ENCODE measurements around the gene ANKDD1B. TPM values are rescaled to one million over a fixed set of nuclear protein-coding genes. Genes with fewer than 3 reads are reported as not detected.

ANKDD1B gene
- total and polyA plus RNA-seq, 3 donors from 2014 or later, result 1.2 to 8.1 (median 1.3) TPM

DNA sequence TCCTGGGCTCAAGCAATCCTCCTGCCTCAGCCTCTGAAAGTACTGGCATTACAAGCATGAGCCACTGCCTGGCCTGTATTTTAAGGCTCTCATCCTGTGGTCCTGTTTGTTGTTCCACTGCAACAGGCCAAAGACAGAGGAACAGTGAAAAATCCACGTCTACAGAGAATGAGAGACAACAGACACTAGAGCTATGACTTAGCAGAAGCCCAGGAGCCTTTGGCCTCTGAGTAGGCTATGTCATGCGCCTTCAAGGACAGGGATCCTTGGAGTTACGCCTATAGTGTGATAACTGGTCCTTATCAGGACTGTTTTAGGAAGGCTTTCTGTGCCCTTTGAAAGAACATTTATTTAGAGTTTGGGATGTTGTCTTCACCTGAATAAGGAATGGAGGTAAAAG is 95.5 kb downstream of the ANKDD1B start:
- WGBS, 2 donors, result 37 to 68% methylated on average over 2 to 3 of the region's 3 CpGs
- Histone ChIP-seq H3K4me3 (no peak overlapping the region), H3K27me3 (no peaks in the 10 kb centered on the region), H3K36me3 (ENCODE audit: low read depth, missing control alignments) (no peaks in the 10 kb centered on the region), H3K27ac (no peak overlapping the region), H3K4me1 (no peaks in the 10 kb centered on the region), H3K9me3 (no peaks in the 10 kb centered on the region)
- TF ChIP-seq, protein P1, sequence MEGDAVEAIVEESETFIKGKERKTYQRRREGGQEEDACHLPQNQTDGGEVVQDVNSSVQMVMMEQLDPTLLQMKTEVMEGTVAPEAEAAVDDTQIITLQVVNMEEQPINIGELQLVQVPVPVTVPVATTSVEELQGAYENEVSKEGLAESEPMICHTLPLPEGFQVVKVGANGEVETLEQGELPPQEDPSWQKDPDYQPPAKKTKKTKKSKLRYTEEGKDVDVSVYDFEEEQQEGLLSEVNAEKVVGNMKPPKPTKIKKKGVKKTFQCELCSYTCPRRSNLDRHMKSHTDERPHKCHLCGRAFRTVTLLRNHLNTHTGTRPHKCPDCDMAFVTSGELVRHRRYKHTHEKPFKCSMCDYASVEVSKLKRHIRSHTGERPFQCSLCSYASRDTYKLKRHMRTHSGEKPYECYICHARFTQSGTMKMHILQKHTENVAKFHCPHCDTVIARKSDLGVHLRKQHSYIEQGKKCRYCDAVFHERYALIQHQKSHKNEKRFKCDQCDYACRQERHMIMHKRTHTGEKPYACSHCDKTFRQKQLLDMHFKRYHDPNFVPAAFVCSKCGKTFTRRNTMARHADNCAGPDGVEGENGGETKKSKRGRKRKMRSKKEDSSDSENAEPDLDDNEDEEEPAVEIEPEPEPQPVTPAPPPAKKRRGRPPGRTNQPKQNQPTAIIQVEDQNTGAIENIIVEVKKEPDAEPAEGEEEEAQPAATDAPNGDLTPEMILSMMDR (IDR thresholded peaks at IDR 0.05), result no peak
- TF ChIP-seq POLR2A (IDR thresholded peaks at IDR 0.05), result no peak
- intact Hi-C loops (cut with DNase I; ENCODE audit: low total_unique reads), result no loop called here
- DNase-seq, result peak; percentile 62

DNA sequence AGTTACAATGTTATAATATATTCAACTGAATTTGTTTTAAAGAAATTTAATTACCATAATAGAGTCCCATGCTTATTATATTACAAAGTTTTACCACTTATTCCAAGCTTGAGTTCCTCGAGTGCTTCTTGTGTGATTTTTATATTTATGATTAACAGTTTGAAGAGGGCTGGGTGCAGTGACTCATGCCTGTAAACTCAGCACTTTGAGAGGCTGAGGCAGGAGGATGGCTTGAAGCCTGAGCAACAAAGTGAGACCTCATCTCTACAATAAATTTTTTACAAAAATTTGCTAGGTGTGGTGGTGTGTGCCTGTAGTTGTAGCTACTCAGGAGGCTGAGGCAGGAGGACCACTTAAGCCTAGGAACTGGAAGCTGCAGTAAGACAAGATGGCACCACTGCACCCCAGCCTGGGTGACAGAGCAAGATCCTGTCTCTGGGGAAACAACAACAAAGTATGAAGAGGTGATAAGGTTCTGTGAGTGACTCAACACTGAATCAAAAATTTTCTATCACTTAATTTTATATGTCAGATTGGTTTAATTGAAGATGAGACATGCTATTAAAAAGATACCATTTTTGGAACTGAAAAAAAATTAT is 96.8 kb downstream of the ANKDD1B start:
- Histone ChIP-seq H3K27me3 (no peaks in the 10 kb centered on the region), H3K4me3 (no peak overlapping the region), H3K36me3 (ENCODE audit: low read depth, missing control alignments) (no peaks in the 10 kb centered on the region), H3K4me1 (no peaks in the 10 kb centered on the region), H3K27ac (no peak overlapping the region), H3K9me3 (no peaks in the 10 kb centered on the region)
- no peak for DNase-seq
- TF ChIP-seq, protein P1 (IDR thresholded peaks at IDR 0.05), result no peak
- TF ChIP-seq POLR2A (IDR thresholded peaks at IDR 0.05), result no peak
- WGBS, 2 donors, result 84 to 87% methylated on average over 1 of the region's 1 CpG
- intact Hi-C loops (cut with DNase I; ENCODE audit: low total_unique reads), result no loop called here

DNA sequence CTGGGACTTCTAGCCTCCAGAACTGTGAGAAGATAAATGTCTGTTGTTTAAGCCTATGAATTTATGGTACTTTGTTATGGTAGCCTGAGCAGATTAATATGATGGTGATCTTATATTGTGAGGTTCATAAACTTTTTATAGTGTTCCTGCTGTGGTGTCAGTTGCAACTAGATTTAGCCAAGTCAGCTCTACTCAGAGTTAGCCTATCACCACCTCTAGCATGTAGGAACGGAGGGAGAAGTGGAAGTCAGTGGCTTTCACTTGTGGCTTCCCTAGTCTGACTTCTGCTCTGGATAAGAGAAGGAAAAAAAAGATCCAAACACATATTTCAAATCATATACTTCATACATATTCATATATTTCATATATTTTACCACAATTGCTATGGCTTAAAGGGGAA is 99.4 kb downstream of the ANKDD1B start:
- Histone ChIP-seq H3K27me3 (no peaks in the 10 kb centered on the region), H3K36me3 (ENCODE audit: low read depth, missing control alignments) (no peaks in the 10 kb centered on the region), H3K27ac (no peak overlapping the region), H3K9me3 (no peaks in the 10 kb centered on the region), H3K4me3 (no peak overlapping the region), H3K4me1 (no peaks in the 10 kb centered on the region)
- intact Hi-C loops (cut with DNase I; ENCODE audit: low total_unique reads), result no loop called here
- 75 to 85% methylated on average over 1 of the region's 1 CpG for WGBS, 2 donors
- no peak for DNase-seq
- TF ChIP-seq POLR2A (IDR thresholded peaks at IDR 0.05), result no peak
- TF ChIP-seq, protein P1 (IDR thresholded peaks at IDR 0.05), result no peak

DNA sequence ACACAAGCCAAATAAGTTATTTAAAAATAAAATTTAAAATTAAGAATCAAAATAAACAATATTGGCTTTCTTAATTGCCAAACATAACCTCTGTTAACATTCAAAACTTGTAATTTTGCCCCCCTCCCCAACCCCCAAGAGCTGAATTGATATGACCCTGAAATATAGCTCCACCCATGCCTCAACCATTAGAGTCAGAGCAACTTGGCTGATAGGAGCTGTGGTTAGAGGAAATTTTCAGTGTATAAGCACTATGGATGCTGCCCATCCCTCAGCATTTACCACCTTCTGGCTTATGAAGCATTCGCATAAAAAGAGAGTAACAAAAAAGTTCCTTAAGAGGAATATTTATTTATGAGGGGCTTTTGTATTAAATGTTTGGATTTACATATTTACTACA is 99.9 kb downstream of the ANKDD1B start:
- Histone ChIP-seq H3K27me3 (no peaks in the 10 kb centered on the region), H3K4me1 (no peaks in the 10 kb centered on the region), H3K36me3 (ENCODE audit: low read depth, missing control alignments) (no peaks in the 10 kb centered on the region), H3K9me3 (no peaks in the 10 kb centered on the region), H3K27ac (no peak overlapping the region), H3K4me3 (no peak overlapping the region)
- TF ChIP-seq, protein P1 (IDR thresholded peaks at IDR 0.05), result no peak
- TF ChIP-seq POLR2A (IDR thresholded peaks at IDR 0.05), result no peak
- 96 to 100% methylated on average over 1 of the region's 1 CpG for WGBS, 2 donors
- DNase-seq, result no peak
- intact Hi-C loops (cut with DNase I; ENCODE audit: low total_unique reads), result no loop called here

DNA sequence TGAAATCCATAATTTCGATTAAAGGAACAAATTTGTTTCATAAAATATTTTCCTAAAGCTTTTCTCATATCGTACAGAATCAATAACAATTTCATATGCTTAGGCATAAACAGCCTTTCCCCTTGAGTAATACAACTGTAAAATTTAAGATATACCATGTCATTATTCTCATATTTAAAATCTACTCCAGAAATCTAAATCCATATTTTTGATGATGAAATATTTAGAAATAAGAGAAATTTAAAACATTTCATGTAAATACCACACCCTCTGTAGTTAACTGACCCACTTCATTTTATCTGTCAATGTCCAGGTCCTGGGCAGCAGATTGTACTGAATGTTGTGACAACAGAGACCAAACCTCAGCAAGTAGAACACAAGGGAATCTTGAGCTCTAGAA is 100.8 kb downstream of the ANKDD1B start:
- no peaks in the 10 kb centered on the region for H3K27me3 ChIP-seq
- no peak overlapping the region for H3K27ac ChIP-seq
- H3K4me3 ChIP-seq, result no peak overlapping the region
- TF ChIP-seq, protein P1 (IDR thresholded peaks at IDR 0.05), result no peak
- no peak for TF ChIP-seq POLR2A (IDR thresholded peaks at IDR 0.05)
- intact Hi-C loops (cut with DNase I; ENCODE audit: low total_unique reads), result no loop called here
- H3K36me3 ChIP-seq (ENCODE audit: low read depth, missing control alignments), result no peaks in the 10 kb centered on the region
- no peaks in the 10 kb centered on the region for H3K4me1 ChIP-seq
- 90 to 96% methylated on average over 2 of the region's 2 CpGs for WGBS, 2 donors
- no peaks in the 10 kb centered on the region for H3K9me3 ChIP-seq
- no peak for DNase-seq

All from testis (tissue), 3 donors.